HL-60/S4 treated with phorbol 12-myristate 13-acetate at 8.2 ng/mL for 4 days and 3 days (cell line): ENCODE results near the gene APOH.

Experiments
- in situ Hi-C: fragments of 300-500 bp; cut with MboI; formaldehyde crosslinking; loops from 2 replicates; pipeline ENCODE4 v1.15.0; 2022; ENCODE audit warnings: low sequenced_read_pairs

The APOH gene

GRCh38 chr17:66240013-66240412, 10.8 kb upstream of the APOH start:
- in situ Hi-C loops: no loop called here

- in situ Hi-C loops: no loop called here
Observed at GRCh38 chr17:66235377-66235994, 6.3 kb upstream of the APOH start.

GRCh38 chr17:66234611-66235010, 5.4 kb upstream of the APOH start:
- in situ Hi-C loops: no loop called here

- in situ Hi-C loops: no loop called here
Observed at GRCh38 chr17:66233023-66233753, 4.0 kb upstream of the APOH start.

GRCh38 chr17:66230922-66231591, 1.8 kb upstream of the APOH start:
- in situ Hi-C loops: no loop called here

- in situ Hi-C loops: no loop called here
Observed at GRCh38 chr17:66229783-66230538, 746 bp upstream of the APOH start.

GRCh38 chr17:66227212-66228045, 1.8 kb downstream of the APOH start:
- in situ Hi-C loops: no loop called here

GRCh38 chr17:66222798-66223350, 6.3 kb downstream of the APOH start:
- in situ Hi-C loops: loop anchor here (25.0 kb wide), 1 partner anchor 689 kb away; no protein-coding TSS in a partner anchor

GRCh38 chr17:66221755-66222530, 7.3 kb downstream of the APOH start:
- in situ Hi-C loops: loop anchor here (25.0 kb wide), 1 partner anchor 690 kb away; no protein-coding TSS in a partner anchor

- in situ Hi-C loops: loop anchor here (25.0 kb wide), 1 partner anchor 691 kb away; no protein-coding TSS in a partner anchor
Observed at GRCh38 chr17:66221343-66221742, 7.9 kb downstream of the APOH start.

- in situ Hi-C loops: loop anchor here (25.0 kb wide), 1 partner anchor 692 kb away; no protein-coding TSS in a partner anchor
Observed at GRCh38 chr17:66220079-66220835, 9.0 kb downstream of the APOH start.

GRCh38 chr17:66215529-66215911, 13.7 kb downstream of the APOH start:
- in situ Hi-C loops: loop anchor here (25.0 kb wide), 1 partner anchor 697 kb away; no protein-coding TSS in a partner anchor

GRCh38 chr17:66214884-66215528, 14.2 kb downstream of the APOH start:
- in situ Hi-C loops: loop anchor here (25.0 kb wide), 1 partner anchor 697 kb away; no protein-coding TSS in a partner anchor

- in situ Hi-C loops: loop anchor here (25.0 kb wide), 1 partner anchor 701 kb away; no protein-coding TSS in a partner anchor
Observed at GRCh38 chr17:66211047-66211810, 18.0 kb downstream of the APOH start.

GRCh38 chr17:66210208-66210574, 19.0 kb downstream of the APOH start:
- in situ Hi-C loops: loop anchor here (25.0 kb wide), 1 partner anchor 702 kb away; no protein-coding TSS in a partner anchor

GRCh38 chr17:66207936-66208335, 21.3 kb downstream of the APOH start:
- in situ Hi-C loops: loop anchor here (25.0 kb wide), 1 partner anchor 704 kb away; no protein-coding TSS in a partner anchor
